HK-2 (cell line): ENCODE measurements around the gene RTN4RL2.

Experiments
- DNase-seq: peaks from one replicate; pipeline ENCODE4 v3.0.0-alpha.2; 2018; ENCODE audit not compliant: unreplicated experiment

RTN4RL2 gene

GRCh38 chr11:57460022-57460757, at the start of gene RTN4RL2:
TSS of gene RTN4RL2 (plus strand) at chr11:57460528. CDS start at chr11:57460866, 338 bp downstream.
- peak; percentile 49 for DNase-seq

DNA sequence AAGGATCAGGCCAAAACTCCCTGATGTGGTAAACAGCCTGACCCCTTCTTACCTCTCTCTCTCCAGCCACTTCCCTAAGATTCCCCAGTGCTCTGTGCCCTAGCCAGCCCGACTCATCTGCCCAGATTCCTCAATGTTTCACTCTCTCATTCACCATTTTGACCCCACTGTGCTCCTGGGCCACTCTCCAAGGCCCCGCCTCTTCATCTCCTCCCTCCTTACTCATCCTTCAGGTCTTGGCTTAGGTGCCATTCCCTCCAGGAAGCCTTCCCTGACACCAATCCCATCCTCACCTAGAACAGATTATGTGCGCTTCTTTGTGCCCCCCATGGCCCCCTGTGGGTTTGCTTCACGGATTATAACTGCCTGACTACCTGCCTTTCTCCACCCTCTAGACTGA, 46.6 kb upstream of the RTN4RL2 start:
- no peak for DNase-seq

- DNase-seq, result no peak
Observed at GRCh38 chr11:57414612-57415212, 45.6 kb upstream of the RTN4RL2 start.

- no peak for DNase-seq
Observed at GRCh38 chr11:57416436-57416835, 43.9 kb upstream of the RTN4RL2 start.

DNA sequence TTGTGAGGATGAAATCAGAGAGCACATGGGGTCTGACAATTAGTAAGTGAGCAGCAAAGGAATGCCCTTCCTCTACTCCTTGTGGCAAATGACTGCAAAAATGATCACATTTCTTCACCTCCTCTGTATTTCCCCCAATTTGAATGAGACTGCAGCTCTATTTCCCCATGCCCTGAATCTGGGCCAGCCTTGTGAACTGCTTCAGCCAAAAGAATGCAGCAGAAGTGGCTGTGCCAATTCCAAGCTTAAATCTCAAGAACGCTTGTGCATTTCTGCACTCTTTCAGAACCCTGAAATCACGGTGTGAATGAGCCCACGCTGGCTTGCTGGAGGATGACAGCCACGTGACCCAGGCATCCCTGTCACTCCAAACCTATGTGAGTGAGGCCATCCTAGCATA, 43.3 kb upstream of the RTN4RL2 start:
- DNase-seq, result no peak

DNA sequence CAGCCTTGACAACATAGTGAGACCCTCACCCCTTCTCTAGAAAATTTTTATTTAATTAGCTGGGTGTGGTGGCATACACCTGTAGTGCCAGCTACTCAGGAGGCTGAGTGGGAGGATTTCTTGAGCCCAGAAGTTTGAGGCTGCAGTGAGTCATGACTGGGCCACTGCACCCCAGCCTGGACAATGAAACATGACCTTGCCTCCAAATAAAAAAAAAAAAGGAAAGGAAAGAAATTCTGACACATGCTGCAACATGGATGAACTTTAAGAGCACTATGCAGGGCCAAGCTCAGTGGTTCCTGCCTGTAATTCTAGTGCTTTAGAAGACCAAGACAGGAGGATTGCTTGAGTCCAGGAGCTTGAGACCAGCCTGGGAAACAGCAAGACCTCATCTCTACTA, 42.2 kb upstream of the RTN4RL2 start:
- DNase-seq, result no peak

DNA sequence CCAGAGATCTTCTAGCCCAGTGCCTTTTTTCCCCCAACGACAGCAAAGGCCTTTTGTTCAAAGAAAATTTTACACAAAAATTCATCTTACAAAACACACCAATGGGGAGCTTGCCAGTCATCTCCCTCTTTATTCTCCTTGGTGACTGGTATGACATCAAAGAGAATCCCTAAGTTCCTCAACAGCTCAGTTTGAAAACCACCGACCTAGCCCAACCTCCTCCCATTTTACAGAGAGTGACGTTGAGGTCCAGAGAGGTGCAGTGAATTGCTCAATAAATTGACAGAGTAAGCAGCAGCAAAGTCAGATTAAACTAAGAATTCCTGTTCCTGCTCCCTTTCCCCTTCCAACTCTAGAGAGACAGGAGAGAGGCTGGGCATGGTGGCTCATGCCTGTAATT, 41.2 kb upstream of the RTN4RL2 start:
- DNase-seq, result no peak

DNA sequence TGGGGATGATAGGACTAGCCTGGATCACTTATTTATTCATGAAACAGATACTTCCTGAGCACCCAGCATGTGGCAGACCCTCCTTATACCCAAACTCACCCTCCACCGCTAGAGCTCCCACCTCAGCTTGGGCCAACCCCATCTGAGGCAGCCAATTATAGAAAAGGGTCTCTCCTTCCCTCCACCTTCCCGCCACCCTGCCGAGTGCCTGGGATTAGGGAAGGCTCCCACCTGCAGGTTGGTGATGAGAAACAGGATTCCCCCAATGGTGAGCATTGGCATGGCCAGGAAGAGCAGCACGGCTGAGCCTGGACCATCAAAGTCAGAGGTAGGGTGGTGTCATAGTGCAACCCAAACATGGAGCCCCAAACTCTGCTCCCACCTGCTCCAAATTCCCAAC, 39.3 kb upstream of the RTN4RL2 start:
- no peak for DNase-seq

DNA sequence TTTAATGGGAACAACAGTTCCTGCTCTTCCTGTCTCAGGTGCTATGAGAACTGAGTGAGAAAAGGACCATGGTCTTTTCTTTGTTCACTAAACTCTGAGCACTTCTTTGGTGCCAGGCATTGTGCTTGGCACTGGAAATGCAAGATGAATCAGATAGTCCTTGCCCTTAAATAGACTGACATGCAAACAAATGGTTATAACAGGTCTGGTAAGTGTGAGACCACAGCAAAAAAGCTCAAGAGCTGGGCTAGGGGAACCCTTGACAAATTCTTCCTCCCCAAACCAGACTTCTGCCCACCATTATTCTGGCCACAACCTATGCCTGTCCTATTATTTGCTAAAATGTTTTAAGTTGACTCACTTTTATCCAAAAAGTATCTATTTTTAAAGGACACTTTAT, 38.5 kb upstream of the RTN4RL2 start:
- DNase-seq, result no peak

- DNase-seq, result no peak
Observed at GRCh38 chr11:57422669-57423068, 37.7 kb upstream of the RTN4RL2 start.

DNA sequence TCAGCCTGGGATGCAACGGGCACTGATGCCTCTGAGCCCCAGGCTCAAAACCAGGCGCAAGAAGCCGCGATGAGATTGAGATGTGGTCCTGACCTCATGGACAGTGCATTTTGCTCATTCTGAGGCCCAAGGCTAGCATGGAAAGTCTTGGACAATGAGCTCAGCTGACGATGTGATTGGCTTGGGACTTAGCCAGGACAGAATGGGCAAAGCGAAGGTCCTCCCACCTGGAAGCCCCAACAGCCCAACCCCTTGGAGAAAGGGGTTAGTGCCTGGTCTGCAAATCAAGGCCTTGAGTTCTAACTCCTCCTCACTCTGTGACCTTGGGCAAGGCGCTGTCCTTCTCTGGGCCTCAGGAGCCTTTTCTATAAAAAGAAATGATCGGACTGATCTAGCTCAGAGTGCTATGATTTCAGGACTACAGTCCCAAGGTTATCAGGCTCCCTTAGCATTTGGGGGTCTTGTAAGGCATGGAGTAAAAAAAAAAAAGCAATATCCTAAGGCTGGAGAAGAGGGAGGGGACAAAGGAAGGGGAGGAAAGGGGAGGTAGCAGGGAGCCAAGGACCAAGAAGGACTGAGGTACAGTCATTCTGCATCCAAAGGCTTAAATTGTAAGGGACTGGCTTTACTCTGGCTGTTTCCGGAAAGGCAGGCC, 36.1 kb upstream of the RTN4RL2 start:
- DNase-seq, result no peak

DNA sequence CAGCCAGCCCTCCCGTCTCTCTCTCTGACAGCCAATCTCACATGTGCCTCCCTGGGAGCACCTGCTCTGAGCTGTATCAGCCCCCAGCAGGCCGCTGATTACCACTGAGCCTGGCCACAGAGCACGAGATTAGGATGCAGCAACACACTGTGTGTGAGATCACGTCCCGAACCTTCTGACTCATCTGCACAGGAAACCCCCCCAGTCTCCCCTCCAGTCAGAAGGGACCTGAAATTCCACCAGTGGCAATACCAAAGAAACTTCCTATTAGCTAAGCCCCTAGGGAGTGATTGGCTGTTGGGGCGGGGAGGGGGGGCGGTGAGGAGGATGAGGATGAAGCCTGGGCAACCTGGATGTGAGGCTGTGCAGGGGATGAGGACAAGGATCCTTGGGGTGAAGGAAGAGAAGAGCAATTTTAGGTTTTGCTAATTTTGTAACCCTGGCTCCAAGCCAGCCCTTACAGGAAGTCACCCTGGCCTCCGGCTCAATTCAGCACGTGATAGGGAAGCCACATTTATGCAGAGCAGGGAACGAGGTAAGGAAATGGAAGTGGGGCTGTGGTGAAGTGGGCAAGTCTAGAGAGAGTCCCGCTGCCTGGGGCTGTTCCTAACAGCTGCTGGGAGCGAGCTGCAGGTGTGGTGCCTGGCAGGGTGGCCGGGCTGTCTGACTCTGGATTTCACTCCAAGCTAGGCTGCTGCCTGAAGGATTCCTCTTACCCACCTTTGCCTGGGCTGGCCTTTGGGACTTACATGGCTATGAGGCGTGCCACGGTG, 35.4 kb upstream of the RTN4RL2 start:
- DNase-seq, result peak; percentile 86

DNA sequence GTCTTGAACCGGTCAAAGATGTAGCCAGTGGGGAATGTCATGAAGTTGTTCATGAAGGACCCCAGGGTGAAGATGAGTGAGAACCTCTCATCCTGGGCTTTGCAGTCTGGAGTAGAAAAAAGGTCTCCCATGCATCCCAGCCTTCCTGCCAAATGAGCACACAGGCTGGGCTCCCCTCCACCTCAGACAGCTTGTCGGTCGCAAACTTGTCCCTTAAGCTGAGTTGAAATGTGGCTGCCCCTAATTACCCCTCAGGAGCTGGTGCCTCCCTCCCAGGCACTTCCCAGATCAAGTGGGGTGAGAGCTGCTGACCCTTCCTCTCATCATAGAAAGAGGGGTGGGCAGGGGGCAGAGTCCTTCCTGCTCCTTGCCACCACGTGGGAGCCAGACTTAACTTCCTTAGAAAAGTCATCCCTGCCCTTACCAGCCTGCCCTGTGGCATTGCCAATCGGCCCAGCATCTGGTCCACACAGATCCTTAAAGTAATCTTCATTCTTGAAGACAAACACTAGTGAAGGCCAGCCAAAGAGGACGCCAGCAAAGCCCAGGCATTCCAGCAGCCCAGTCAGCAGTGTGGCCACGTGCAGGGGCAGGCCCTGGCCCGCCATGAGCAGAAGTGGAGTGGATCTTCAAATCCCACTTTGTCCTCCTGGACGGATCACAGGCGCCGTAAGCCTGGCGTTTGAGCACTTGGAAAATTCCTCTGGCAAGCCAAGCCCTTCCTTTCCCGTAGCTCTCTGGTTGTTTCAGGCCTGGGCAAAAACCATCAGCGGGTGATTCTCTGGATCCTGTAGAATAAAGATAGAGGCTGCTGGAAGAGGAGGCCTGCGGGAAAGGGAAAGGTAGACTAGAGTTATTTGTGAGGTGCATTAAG, 34.5 kb upstream of the RTN4RL2 start:
- DNase-seq, result no peak

- no peak for DNase-seq
Observed at GRCh38 chr11:57426439-57426928, 33.8 kb upstream of the RTN4RL2 start.

GRCh38 chr11:57426929-57427726, 33.2 kb upstream of the RTN4RL2 start, which contains the start of gene SLC43A3:
TSS of gene SLC43A3 (minus strand) at chr11:57427121. CDS start at chr11:57426172, 949 bp downstream.
- DNase-seq, result peak; percentile 72

DNA sequence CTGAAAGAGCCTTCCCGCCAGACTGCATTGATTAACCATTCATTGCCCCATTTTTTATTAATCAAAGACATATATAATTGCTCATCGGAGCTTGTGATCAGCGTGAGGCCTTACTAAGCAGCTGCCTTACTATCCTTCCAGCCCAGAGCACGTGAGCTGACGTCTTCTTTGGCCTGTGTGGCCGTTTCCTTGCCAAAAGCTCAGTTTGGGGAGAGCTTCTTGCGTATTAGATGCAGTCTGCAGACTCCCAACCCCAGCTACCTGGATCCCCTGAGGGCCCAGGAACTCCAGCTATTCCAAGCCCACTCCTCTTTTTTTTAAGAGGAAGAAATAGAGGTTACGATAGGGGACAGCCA, 32.6 kb upstream of the RTN4RL2 start:
- no peak for DNase-seq

GRCh38 chr11:57428643-57429042, 31.7 kb upstream of the RTN4RL2 start:
- no peak for DNase-seq

- DNase-seq, result no peak
Observed at GRCh38 chr11:57429946-57430345, 30.4 kb upstream of the RTN4RL2 start.

DNA sequence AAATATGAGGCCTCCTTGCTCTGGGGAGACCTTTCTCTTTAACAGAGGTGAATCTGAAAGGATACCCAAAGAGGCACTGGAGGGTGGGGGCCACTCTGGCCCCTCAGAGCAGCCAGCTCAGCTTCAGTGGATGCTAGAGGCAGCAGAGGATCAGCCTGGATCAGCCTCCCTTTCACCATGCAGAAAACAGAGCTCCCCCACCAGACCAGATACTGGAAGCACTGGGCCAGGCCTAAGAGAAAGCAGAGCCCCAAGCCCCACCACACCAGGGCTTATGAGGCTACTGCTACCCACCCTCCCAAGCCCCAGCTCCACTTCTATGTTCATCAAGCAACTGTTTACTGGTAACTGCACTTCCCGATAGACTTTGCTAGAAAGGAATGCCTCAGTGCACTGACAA, 29.4 kb upstream of the RTN4RL2 start:
- no peak for DNase-seq

- no peak for DNase-seq
Observed at GRCh38 chr11:57432149-57432561, 28.2 kb upstream of the RTN4RL2 start.
